Forelimb muscle (tissue), 1 donor: ENCODE data around the gene KLHL3. TPM values are rescaled to one million over a fixed set of nuclear protein-coding genes. Genes with fewer than 3 reads are reported as not detected.

Experiments
- DNase-seq: peaks from one replicate; pipeline ENCODE4 v3.0.0-alpha.2; 2013; ENCODE audit warnings: low read depth
- polyA plus RNA-seq: library from polyadenylated mRNA; unstranded; fragments of 120-200 nt; gene quantifications from one replicate; pipeline ENCODE4 v1.2.1, GENCODE V29; 2013; ENCODE audit not compliant: insufficient read length

KLHL3 gene
- polyA plus RNA-seq, 1 donor, result 4.4 TPM

GRCh38 chr5:137611011-137611580, 124.8 kb downstream of the KLHL3 start:
- DNase-seq, result no peak

GRCh38 chr5:137610598-137610997, 125.3 kb downstream of the KLHL3 start:
- no peak for DNase-seq

- DNase-seq, result no peak
Observed at GRCh38 chr5:137609127-137609526, 126.8 kb downstream of the KLHL3 start.

DNA sequence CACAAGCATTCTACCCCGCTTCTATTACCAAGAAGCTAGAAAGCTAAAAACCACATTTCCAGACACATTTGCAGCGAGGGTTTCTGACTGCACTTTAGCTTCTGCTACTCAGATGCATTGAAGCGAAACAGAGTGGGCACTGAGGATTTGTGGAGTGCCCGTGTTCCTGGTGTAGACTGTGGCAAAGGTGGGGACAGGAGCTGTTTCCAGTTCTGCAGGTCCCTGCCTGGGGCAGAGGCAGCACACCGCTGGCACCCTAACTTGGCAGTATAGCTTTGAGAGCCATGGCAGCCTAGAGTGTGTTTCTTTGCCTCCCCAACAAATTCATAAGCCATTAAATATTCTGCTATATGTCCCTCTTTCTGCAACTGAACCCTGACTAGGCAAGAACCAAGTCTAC, 128.1 kb downstream of the KLHL3 start:
- DNase-seq, result no peak

GRCh38 chr5:137606401-137606800, 129.5 kb downstream of the KLHL3 start:
- no peak for DNase-seq

DNA sequence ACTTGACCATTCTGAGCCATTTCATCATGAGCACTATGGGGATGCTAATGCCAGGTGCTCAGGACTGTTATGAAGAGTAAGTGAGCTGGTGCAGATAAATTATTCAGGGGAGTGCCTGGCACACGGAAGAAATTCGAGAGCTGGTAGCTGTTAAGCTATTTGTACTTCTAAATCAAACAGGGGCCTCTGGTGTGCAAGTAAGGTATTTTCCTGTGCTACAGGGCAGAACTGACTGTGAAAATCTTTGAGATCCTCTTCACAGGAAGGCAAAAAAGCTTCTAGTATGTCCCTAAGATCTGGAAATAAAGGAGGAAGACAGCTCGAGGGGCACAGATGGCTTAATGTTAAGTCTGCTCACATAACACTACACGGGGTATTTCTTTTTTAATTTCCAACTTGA, 130.5 kb downstream of the KLHL3 start:
- no peak for DNase-seq

- no peak for DNase-seq
Observed at GRCh38 chr5:137604348-137605095, 131.4 kb downstream of the KLHL3 start.

GRCh38 chr5:137603891-137604290, 132.0 kb downstream of the KLHL3 start:
- no peak for DNase-seq

GRCh38 chr5:137603356-137603755, 132.5 kb downstream of the KLHL3 start:
- no peak for DNase-seq

- no peak for DNase-seq
Observed at GRCh38 chr5:137602721-137603273, 133.1 kb downstream of the KLHL3 start.

DNA sequence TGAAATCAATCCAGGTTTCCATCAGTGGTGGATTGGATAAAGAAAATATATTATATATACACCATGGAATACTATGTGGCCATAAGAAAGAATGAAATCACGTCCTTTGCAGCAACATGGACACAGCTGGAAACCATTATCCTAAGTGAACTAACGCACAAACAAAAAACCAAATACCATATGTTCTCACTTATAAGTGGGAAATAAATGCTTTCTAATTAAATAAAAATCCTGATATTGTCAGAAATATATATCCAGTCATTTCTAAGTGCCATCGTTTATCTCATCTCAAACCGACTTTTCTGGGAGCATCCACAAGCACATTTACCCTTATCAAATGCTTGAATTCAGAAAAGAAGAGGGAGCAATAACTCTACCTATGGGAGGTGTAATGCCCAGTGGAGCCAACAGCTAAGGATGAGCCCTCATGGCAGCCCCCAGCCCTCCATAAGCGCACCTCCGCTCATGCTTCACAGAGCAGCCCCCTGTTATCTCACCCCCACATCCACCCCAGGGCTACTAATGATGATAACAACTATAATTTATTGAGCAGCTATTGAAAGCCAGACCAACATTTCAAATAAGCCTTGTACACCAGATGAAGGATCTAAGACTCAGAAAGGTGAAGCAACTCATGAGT, 135.0 kb downstream of the KLHL3 start:
- DNase-seq, result no peak

DNA sequence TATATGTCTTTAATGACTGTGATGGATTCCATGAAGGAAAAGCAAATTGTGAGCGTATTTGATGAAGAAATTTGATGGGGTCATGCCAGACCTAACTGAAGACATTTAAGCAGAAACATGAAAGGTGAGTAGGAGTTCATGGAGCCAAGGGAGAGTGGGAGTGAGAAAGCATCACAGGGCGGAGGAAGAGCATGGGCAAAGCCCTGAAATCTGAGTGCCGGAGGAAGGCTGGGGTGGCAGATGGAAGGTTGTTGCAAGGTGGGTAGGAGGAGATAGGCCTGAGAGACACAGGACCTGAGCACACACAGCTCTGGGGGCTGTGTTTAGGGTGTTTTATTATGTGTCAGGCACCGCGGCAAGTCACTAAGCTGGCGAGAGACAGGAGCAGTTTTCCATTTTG, 136.4 kb downstream of the KLHL3 start:
- no peak for DNase-seq

DNA sequence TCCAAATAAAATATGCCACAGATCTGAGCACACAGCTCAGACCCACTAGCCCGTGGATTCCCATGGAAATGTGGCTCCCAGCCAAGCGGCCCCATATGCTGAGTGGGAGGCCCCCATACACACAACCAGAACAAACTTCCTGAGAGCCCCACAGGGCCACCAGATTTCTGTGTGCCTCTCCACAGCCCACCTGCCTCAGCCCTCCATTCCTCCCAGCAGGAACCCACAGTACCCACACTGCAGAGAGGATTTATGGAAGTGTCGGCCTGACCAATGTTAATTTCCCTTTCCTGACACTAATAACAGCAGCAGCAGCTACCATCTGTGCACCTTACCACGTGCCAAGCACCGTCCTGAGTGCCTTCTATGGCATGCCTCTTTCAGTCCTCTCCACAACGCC, 137.5 kb downstream of the KLHL3 start:
- DNase-seq, result no peak

- peak; percentile 62 for DNase-seq
Observed at GRCh38 chr5:137596941-137597340, 138.9 kb downstream of the KLHL3 start.

- peak; percentile 34 for DNase-seq
Observed at GRCh38 chr5:137595396-137596079, 140.4 kb downstream of the KLHL3 start.

GRCh38 chr5:137594717-137595116, 141.2 kb downstream of the KLHL3 start:
- no peak for DNase-seq

DNA sequence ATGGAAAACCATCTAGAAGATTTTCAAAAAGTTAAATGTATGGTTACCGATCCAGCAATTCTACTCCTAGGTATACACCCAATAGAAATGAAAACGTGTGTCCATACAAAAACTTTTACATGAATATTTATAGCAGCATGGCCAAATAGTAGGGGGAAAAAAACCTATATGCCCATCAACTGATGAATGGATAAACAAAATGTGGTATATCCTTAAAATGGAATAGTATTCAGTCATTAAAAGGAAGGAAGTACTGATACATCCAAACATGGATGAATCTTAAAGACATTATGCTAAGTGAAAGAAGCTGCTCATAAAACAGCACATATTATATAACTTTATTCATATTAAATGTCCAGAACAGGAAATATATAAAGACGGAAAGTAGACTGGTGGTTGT, 143.6 kb downstream of the KLHL3 start:
- DNase-seq, result no peak

DNA sequence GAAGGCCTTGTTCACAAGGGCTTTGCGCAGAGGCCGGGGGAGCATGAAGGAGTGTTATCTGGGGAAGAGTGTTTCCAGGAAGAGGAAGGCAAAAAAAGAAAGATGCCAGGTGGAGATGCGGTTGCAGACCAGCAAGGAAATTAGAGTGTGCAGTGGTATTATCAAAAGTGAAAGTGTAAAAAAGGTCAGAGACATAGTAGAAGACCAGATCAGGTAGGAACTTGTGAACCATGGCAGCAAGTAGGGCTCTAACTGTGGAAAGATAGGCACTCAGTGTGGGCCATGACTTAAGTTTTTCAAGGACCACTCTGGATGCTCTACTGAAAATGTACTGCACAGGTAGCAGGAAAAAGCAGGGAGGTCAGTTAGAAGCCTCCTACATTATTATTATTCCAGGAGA, 146.7 kb downstream of the KLHL3 start:
- no peak for DNase-seq

DNA sequence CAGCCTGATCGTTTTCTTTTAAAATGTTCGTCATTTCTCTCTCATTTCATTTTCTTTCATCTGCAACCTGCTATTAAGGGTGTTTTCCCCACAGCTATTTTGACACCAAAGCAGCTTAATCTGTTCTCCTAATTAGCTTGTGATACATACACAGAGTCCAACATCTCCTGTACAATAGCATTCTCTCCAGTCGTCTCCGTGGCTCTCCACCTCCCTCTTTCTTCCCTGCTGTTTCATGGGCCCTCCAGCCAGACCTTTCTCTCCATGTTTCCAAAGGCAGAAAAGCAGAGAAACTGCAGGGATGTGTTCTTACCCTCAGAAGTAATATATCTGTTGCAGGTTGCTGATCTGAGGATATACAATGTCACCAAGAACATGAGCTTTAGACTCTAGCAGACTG, 148.0 kb downstream of the KLHL3 start:
- no peak for DNase-seq

DNA sequence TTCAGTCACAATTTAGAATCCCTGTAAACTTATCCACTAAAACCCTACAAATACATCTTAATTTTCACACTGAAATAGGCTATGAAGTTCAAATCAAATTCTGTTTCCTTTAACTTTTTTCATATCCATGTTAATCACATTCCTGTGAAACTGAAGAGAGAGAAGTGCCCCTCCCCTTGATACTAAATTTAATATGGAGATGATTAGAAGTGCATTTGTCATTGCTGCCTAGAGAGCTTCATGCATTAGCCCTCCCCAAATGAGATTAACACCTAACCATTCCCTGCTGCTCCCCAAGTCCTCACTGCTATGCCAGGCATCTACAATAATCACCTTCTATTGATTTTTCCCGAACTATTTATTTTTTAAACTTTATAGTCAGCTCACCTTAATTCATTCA, 151.6 kb downstream of the KLHL3 start:
- DNase-seq, result no peak

- no peak for DNase-seq
Observed at GRCh38 chr5:137583129-137583528, 152.8 kb downstream of the KLHL3 start.

- no peak for DNase-seq
Observed at GRCh38 chr5:137582218-137582617, 153.7 kb downstream of the KLHL3 start.
